Stimulated activated CD4-positive, alpha-beta T cell treated with anti-CD3 and anti-CD28 coated beads, Interleukin-4, amount 100 ng/mL, for 1 hour (primary cell): ENCODE measurements around the gene SVIL.
"Not testable (repeated sequence)": the region's sequence is repeated elsewhere in the genome, so short reads cannot be mapped to it uniquely, and the experiment has no call there.

Source experiments
- DNase-seq: peaks from one replicate; pipeline ENCODE4 v3.0.0-alpha.2; 2020

The SVIL gene

DNA sequence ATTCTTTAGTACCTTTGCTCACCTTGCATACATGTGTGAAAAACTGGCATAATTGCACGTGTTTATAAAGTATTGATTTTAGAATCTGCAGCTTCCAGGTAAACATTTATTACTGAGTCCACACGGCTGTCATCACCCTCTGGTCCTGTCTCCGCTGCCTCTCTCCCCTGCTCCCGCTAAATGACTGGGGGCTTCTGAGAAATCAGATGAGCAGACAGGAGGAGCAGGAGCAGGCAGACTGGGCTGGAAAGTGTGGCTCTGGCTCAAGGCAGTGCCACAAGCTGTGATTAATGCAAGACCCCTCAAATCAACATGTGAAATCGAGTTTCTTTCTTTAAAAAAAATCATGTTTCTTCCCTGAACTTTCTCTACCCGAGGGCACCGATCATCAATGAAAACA lies 68.6 kb downstream of the SVIL start:
- not testable (repeated sequence) for DNase-seq

GRCh38 chr10:29563420-29564035 lies 71.2 kb downstream of the SVIL start:
- no peak for DNase-seq

GRCh38 chr10:29563006-29563405 lies 71.8 kb downstream of the SVIL start:
- not testable (repeated sequence) for DNase-seq

- no peak for DNase-seq
Observed at GRCh38 chr10:29559996-29560395, 74.8 kb downstream of the SVIL start.

GRCh38 chr10:29557665-29558064 lies 77.1 kb downstream of the SVIL start:
- no peak for DNase-seq

DNA sequence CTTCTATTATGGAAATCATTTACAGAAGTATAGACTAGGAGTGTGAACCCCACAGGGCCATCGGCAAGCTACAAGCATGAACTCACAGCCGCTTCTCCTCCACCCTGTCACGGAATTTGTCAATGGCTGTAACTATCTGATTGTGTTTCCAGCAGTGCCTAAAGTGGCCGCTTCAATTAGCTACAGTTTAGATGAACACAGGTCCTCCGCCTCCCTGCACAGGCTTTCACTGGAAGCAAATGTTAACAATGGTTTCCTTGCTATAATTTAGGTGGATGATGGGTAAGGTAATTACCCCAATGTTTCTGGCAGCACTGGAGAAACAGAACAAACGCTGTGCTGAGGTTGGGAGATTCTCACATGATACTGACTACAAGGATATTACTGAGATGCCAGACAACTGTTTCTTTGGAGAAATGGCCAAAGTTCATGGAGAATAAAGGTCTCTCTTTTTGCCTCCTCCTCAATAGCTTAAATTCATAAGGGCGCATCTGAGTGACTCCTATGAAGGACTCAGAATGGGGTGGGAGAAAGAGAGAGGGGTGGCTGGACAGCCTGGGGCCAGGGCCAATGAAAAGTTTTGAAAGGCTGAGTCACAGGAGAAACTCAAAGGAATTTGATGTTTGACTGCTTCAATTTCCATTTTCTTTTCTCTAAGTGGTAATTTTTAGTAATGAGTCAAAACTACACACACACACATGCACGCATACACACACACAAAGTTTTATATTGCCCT lies 78.9 kb downstream of the SVIL start:
- DNase-seq = no peak

GRCh38 chr10:29555091-29555745 lies 79.6 kb downstream of the SVIL start:
- DNase-seq = no peak

DNA sequence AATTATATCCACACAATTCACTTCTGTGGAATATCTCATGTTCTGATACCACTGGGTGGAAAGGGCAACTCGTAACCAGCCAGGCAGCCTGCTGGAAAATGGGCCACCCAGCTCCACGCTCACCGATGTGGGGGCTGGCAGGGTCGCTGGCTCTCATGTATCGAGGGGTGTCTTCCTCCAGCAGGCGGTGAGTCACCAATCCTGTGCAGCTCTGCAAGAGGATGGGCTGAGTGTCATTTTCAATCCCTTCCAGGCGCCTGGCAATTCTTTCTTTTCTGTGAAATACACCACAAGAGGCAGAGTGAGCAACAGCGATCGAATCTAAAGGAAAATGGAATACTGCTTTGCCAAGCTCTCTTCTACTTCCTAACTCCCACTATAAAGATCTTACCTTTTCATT lies 80.1 kb downstream of the SVIL start:
- no peak for DNase-seq

- DNase-seq = no peak
Observed at GRCh38 chr10:29553544-29554250, 81.1 kb downstream of the SVIL start.

- DNase-seq = not testable (repeated sequence)
Observed at GRCh38 chr10:29553116-29553515, 81.7 kb downstream of the SVIL start.

DNA sequence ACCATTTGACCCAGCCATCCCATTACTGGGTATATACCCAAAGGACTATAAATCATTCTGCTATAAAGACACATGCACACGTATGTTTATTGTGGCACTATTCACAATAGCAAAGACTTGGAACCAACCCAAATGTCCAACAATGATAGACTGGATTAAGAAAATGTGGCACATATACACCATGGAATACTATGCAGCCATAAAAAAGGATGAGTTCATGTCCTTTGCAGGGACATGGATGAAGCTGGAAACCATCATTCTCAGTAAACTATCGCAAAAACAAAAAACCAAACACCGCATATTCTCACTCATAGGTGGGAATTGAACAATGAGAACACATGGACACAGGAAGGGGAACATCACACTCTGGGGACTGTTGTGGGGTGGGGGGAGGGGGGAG lies 85.3 kb downstream of the SVIL start:
- DNase-seq = not testable (repeated sequence)

DNA sequence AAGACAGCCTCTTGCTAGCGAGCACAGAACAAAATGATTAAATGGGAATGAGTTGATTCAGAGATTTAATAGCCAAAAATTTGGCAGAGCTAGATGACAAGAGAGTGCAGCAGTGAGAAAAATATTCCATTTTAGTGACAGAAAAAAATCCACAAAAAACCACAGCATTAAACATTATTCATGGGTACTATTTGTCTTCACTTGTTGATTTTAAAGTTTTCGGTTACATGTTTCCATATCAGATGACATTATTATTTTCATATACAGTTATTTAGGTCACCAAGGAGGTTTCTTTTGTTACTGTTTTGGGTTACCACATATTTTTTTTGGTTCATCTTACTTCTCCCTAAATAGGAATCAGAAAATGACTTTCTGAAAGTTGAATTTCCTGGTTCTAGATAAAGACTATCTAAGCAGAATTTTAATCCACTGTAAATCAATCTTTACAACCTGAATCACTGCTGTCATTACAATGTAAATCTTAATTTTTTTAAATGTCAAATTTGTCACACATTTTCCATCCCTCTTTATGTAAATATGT lies 87.9 kb downstream of the SVIL start:
- DNase-seq = no peak

DNA sequence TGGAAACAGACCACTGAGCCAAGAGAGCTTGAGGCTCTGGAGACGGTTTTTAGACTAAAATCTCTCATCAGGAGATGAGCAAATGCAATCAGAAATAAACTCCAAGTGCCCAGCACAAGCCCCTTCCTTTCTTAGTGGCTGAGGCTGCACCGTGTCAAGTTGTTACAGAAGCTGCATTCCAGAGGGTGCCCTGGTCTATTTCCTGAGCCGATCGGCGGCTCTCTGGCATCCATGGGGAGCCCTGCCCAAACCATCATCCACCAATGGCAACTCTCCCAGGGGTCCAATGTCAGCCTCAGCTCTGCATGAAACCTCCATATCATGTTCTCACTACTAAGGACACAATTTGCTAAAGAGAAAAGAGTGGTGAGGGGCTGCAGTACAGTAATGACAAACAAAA lies 89.6 kb downstream of the SVIL start:
- DNase-seq = no peak

GRCh38 chr10:29543715-29544114 lies 91.1 kb downstream of the SVIL start:
- no peak for DNase-seq

DNA sequence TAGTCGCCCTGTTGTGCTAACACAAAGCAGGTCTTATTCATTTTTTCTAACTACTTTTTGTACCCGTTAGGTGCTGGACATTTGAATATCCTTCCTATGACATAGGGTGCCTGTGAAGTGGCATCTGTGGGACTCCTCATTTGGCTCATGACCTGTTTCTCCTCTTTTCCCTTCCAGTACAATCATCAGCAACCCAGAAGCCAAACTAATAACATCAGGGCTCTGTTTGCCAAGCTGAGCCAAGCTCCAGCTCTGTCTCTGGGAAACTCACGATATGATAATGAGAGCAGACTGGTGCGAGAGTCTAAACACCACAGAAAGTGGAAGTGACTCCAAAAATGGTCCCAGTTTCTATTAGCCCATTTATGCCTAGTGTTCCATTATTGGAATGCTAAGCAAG lies 92.0 kb downstream of the SVIL start:
- DNase-seq = no peak

DNA sequence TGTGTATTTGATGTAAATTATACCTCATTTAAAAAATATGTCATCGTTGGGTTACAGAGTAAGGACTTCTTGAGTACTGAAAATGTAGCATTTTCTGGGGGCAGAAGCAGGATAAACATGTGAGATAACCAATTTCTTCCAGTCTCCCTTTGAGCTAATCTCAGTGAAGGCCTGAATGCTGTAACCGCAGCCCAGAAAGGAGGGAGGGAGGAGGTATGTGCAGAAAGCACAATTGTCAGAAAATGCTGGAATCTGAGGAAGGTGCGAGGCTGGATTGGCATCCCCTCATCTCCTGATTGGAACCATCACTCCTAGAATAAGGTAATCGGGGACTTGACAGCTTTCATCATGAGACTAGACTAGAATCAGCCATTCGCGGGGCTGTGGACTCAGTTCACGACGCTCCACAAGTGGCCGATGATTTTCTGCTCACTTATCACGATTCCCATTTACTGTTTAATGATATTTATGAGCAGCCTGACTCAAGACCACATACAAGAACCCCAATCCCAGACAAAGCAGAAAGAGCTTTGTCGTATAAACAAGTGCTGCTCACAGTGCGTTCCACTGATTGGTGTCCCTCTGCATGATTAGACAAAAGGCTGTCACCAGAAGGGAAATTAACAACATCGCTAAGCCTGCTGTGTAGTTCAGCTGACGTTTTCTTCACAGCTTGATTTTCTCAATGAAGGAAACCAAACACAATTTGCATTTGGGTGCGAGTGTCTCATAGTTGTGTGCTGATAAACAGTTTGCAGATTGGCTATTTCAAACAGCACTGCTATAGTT lies 93.2 kb downstream of the SVIL start:
- DNase-seq = no peak

DNA sequence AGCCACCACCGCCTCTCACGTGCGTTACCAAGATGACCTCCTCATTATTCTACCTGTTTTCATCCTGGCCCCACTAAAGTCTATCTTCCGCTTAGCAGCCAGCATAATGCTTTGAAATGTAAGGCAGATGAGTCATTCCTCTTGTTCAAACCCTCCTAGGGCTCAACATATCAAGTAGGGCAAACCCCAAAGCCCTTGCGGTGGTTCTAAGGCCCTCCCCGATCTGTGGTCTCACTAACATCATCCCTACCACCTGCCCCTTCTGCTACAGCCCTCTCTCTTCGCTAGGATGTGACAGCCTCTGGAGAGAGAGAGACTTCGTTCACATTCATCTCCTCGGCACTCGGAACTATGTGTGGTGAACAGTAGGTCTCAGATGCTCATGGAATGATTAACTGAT lies 94.8 kb downstream of the SVIL start:
- DNase-seq = no peak

- DNase-seq = no peak
Observed at GRCh38 chr10:29539412-29539811, 95.4 kb downstream of the SVIL start.

- no peak for DNase-seq
Observed at GRCh38 chr10:29537799-29538198, 97.0 kb downstream of the SVIL start.

DNA sequence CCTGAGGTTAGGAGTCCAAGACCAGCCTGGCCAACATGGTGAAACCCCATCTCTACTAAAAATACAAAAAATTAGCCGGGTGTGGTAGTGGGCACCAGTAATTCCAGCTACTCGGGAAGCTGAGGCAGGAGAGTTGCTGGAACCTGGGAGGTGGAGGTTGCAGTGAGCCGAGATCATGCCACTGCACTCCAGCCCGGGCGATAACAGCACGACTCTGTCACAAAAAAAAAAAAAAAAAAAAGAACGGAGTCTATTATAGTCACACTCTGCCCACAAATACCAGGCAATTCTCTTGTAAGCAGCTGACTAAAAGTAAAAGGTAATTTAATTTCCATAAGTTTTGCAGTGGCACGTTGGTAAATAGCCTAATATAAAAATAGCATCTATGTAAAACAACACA lies 98.1 kb downstream of the SVIL start:
- DNase-seq = not testable (repeated sequence)

- no peak for DNase-seq
Observed at GRCh38 chr10:29535778-29536453, 98.9 kb downstream of the SVIL start.
